ENCODE data around the gene CCDC8.
"Not testable (repeated sequence)": the region's sequence is repeated elsewhere in the genome, so short reads cannot be mapped to it uniquely, and the experiment has no call there.

- not testable (repeated sequence) for TF ChIP-seq CTCF (conservative IDR thresholded peaks at IDR 0.05; ENCODE audit: low read depth, low read length); EZH2 (IDR thresholded peaks at IDR 0.05; ENCODE audit: borderline replicate concordance, low read depth, low read length, poor library complexity, severe bottlenecking)
Measured at GRCh38 chr19:46433470-46433869, 20.1 kb upstream of the CCDC8 start.

Measured in A673 (cell line).